Cortex of kidney (tissue), 1 donor: ENCODE measurements around the gene SOD2.
"Not testable (repeated sequence)": the region's sequence is repeated elsewhere in the genome, so short reads cannot be mapped to it uniquely, and the experiment has no call there.

Source experiments
- DNase-seq: peaks from one replicate; lab custom pipeline; 2025; lab: John Stamatoyannopoulos, UW

The SOD2 gene

GRCh38 chr6:159693128-159693893, at the start of gene SOD2:
SOD2 (minus strand) TSS chr6:159693241; CDS start chr6:159693167, 74 bp downstream.
- no peak for DNase-seq

GRCh38 chr6:159742165-159742564, 49.1 kb upstream of the SOD2 start:
- no peak for DNase-seq

- no peak for DNase-seq
Observed at GRCh38 chr6:159739341-159739740, 46.3 kb upstream of the SOD2 start.

DNA sequence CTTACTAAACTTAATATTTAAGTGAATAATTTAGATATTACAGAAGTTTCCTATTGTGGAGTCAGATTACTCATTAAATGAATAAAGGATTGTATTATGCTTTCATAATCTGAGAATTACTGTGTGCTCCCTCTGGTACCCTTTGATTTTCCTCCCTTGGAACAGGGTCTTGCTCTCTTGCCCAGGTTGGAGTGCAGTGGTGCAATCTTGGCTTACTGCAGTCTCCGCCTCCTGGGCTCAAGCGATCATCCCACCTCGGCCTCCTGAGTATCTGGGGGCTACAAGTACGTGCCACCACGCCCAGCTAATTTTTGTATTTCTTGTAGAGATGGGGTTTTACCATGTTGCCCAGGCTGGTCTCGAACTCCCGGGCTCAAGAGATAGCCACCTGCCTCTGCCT, 43.9 kb upstream of the SOD2 start:
- no peak for DNase-seq

- DNase-seq, result not testable (repeated sequence)
Observed at GRCh38 chr6:159733395-159733794, 40.4 kb upstream of the SOD2 start.

GRCh38 chr6:159732550-159732949, 39.5 kb upstream of the SOD2 start:
- DNase-seq, result not testable (repeated sequence)

DNA sequence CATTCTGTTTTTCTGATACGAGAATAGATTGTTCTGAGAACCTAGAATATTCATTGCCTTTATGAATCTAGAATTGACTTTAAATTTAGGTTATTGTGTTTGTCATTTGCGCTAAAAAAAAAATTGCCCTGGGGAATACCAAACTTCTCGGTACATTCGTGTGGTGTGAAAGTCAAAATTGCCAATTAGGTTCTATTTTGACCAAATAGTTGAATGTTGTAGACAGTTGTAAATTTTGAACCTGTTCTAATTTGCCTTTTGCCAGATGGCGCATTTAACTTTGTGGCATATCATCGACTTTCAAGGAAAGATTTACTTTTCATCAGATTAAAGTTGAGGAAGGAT, 37.3 kb upstream of the SOD2 start:
- DNase-seq, result no peak

DNA sequence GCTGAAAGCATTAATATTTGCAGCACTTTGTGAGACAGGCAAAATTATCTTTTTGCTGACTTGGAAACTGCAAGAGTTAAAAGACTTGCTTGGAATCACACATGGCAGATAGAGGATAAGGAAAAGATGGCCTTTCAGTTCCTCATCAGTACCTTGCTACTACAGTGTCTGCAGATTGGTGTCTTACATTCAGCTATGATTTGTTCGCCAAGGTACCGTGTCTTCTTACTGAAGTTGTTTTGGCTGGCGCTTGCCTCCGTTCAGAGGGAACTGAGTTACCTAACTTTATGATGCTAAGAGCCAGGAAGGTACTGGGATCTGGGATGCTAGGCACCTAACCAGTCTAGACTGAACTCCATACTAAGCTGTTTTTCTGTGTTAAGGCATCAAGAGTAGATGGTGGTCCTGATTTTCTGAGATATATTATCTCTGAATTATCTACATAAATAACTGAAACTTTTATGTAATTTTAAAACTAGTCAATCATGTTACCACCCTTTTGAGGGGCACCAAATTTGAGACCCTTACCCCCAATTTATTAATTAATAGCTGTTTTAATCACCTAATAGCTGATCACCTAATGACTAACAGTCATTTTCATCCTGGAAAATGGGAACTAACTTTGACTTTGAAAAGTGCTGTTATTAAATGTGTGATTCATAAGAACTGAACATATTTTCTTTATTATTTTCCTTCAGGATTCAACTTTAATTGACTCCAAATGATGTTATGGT, 36.7 kb upstream of the SOD2 start:
- no peak for DNase-seq

DNA sequence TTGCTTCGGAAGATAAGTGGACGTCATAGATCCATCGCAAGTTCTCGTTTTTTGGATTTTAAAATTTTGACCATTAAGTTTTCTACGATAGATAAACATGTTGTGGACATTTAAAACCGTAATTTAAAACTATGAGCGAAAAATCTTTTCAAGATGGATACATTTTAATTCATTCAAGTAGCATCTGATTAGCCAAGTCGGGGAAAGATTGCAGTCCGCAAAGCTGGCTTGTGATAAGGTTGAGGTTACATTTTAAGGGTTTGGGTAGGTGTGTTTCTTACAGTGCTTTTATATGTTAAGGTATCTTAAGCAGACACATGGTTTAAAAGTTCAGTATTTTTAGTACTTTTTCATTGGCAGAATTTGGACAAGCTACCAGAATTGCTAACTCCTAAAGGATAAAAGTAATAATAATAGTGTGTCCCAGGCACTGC, 35.5 kb upstream of the SOD2 start:
- no peak for DNase-seq

DNA sequence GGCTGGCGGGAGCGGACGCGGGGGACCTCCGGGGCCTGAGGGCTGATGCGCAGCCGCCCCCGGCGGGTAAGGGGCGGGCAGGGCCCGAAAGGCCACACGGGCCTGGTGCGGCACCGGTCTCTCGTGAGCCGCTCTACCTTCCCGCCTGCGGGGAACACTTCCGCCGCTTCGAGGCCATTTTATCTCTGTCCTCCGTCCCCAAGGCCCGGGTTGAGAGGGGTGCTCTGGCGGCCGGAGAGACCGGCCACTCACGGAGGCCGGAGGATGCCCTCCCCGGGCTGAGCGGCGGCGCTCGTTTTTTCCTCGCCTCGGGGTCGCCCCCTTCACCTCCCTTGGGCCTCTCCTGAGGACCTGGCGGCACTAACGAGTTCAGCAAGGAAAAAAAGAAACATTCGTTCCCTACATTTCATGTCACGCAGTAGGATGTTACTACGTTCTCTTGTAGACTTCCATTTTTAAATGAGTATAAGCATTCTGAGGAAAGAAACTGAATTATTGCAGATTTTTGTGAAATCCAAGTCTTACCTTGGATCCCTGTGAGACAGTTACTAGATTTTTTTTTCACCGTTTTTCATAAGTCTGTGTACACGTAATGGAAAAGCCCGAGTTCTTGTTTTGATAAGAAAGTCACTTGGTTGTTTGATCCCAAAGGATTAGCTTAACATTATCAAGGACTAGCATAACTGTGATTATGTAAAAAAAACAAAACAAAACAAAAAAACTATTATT, 34.8 kb upstream of the SOD2 start:
- DNase-seq, result no peak

DNA sequence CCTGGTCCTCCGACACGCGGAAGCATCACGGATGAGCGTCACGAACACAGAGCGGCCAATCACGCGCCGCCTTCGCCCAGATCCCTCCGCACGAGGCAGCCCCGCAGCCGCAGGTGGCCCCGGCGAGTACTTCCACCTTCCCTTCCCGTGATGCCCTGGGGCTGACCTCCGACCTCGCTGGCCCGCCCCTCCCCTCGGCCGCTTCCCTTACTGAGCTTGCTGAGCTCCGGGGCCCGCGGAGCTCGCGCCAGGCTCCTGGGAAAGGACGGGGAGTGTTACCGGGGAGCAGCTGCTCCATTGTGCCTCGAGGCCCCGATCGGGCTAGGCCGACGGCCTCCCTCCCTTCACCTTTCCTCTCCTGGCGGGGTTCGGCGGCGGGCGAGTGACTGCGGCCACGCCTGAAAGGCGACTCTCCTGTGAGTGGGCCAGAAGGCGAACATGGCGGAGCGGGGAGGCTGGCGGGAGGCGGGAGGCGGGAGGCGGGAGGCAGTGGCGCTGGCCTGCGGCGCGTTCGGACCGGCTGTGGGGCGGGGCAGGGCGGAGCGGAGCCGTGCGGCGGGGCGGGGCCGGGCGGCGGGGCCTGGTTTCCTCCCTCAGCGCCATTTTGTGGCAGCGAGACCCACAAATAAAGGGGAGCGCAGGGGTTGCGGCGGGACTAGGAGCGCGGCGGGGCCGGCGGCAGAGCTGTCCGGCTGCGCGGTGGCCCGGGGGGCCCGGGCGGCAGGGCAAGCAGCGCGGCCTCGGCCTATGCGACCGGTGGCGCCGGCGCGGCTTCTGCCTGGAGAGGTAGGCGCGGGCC, 34.1 kb upstream of the SOD2 start, which contains the start of gene WTAP:
Gene WTAP, plus strand, starts transcription at position 589 of the 799 bp plus-strand sequence. CDS start 8,760 bp downstream, outside the sequence.
- no peak for DNase-seq

DNA sequence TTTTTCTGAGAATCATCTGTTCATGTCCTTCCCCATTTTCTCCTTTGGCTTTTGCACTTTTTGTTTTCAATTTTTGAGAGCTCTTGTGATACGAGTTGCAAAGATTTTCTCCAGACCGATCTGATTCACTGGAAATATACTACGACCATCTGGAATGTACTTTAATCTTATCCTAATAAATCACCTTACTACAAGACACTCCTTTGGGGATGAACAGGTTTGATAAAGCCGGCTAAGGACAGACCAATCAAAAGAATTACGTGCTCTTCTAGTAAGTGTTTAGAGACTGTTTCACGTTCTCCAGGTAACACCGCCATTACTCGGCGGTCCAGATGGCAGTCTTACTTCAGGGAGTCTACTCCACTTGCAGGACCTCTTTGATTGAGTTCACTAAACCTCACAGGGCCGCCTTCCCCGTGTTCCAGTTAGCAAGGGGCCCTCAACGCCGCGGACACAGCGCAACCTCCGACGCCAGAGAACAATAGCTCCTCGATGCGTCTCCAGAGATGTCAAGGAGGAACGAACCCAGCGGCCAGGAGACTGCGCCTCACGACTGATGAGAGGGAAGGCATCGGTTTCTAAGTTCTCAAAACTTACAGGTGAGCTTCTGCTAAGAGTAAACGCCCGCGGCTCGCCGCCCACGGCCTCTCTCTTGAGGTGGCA, 33.3 kb upstream of the SOD2 start:
- DNase-seq, result no peak

DNA sequence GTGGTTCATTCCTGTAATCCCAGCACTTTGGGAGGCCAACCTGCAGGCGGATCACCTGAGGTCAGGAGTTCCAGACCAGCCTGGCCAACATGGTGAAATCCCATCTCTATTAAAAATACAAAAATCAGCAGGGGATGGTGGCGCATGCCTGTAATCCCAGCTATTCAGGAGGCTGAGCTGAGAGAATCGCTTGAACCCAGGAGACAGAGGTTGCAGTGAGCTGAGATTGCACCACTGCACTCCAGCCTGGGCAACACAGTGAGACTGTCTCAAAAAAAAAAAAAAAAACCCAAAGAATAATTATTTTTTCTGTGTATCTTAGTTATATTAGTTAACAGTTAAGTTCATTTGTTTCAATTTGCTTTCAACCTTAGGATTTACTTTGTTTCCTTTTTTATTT, 32.2 kb upstream of the SOD2 start:
- DNase-seq, result not testable (repeated sequence)

- no peak for DNase-seq
Observed at GRCh38 chr6:159724778-159725177, 31.7 kb upstream of the SOD2 start.

DNA sequence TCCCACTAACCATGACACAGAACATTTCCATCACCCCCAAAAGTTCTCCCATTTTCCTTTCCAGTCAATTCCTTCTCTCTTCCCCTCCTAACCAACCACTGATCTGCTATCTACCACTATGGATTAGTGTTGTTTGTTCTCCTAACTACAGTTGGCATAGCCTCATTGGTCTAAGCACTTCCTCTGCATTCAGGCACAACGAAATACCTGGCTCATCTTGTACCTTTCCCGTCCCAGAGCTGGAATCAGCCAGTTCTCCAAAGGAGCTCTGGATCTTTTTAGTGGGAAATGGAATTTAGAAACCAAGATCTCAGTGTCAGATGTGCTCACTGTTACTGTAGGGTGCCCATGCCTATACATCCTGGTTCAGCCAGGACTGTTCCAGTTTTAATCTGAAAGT, 30.2 kb upstream of the SOD2 start:
- no peak for DNase-seq

- no peak for DNase-seq
Observed at GRCh38 chr6:159722655-159723054, 29.6 kb upstream of the SOD2 start.

- DNase-seq, result not testable (repeated sequence)
Observed at GRCh38 chr6:159721981-159722380, 28.9 kb upstream of the SOD2 start.

- DNase-seq, result no peak
Observed at GRCh38 chr6:159720708-159721107, 27.7 kb upstream of the SOD2 start.

DNA sequence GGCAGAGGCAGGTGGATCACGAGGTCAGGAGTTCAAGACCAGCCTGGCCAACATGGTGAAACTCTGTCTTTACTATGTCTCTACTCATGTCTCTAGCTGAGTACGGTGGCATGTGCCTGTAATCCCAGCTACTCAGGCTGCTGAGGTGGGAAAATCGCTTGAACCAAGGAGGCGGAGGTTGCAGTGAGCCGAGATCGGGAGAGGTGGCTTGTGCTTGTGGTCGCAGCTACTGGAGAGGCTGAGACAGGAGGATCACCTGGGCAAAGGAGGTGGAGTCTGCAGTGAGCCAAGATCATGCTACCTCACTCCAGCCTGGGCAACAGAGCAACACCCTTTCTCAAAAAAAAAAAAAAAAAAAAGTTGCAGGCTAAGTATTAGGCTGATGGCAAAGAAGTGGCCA, 26.2 kb upstream of the SOD2 start:
- no peak for DNase-seq

GRCh38 chr6:159718634-159719033, 25.6 kb upstream of the SOD2 start:
- no peak for DNase-seq
